Measurements from ENCODE around the gene ECI2.

ECI2 gene

GRCh38 chr6:4167123-4167522 lies 31.7 kb upstream of the ECI2 start:
- Histone ChIP-seq H3K36me3 (ENCODE audit: control insufficient read depth in 2 of 2, insufficient read depth in 2 of 2, low read length in 2 of 2) (no peaks in the 10 kb centered on the region), H3K27ac (ENCODE audit: low read length) (no peak overlapping the region), H3K9me3 (ENCODE audit: control insufficient read depth in 2 of 2, low read length in 2 of 2) (peaks cover 0 to 4% of the 10 kb centered on the region in 2 donors), H3K27me3 (ENCODE audit: control insufficient read depth in 1 of 2, insufficient read depth in 2 of 2, low read length in 2 of 2) (no peaks in the 10 kb centered on the region), H3K4me1 (ENCODE audit: control insufficient read depth, insufficient read depth, low read length) (no peaks in the 10 kb centered on the region), H3K4me3 (ENCODE audit: low read length in 2 of 2) (no peak overlapping the region), H3K9ac (ENCODE audit: low read length in 2 of 2) (no peak overlapping the region)

- Histone ChIP-seq H3K9ac (ENCODE audit: low read length in 2 of 2) (no peak overlapping the region), H3K9me3 (ENCODE audit: control insufficient read depth in 2 of 2, low read length in 2 of 2) (peaks cover 0 to 4% of the 10 kb centered on the region in 2 donors), H3K36me3 (ENCODE audit: control insufficient read depth in 2 of 2, insufficient read depth in 2 of 2, low read length in 2 of 2) (no peaks in the 10 kb centered on the region), H3K27me3 (ENCODE audit: control insufficient read depth in 1 of 2, insufficient read depth in 2 of 2, low read length in 2 of 2) (peaks cover 0 to 2% of the 10 kb centered on the region in 2 donors), H3K27ac (ENCODE audit: low read length) (no peak overlapping the region), H3K4me1 (ENCODE audit: control insufficient read depth, insufficient read depth, low read length) (no peaks in the 10 kb centered on the region), H3K4me3 (ENCODE audit: low read length in 2 of 2) (no peak overlapping the region)
These were observed 29.1 kb upstream of the ECI2 start for GRCh38 chr6:4164456-4164855.

GRCh38 chr6:4164117-4164442 lies 28.7 kb upstream of the ECI2 start:
- peaks cover 0 to 2% of the 10 kb centered on the region in 2 donors for H3K27me3 ChIP-seq (ENCODE audit: control insufficient read depth in 1 of 2, insufficient read depth in 2 of 2, low read length in 2 of 2)
- H3K27ac ChIP-seq (ENCODE audit: low read length): no peak overlapping the region
- H3K4me3 ChIP-seq (ENCODE audit: low read length in 2 of 2): no peak overlapping the region
- no peaks in the 10 kb centered on the region for H3K36me3 ChIP-seq (ENCODE audit: control insufficient read depth in 2 of 2, insufficient read depth in 2 of 2, low read length in 2 of 2)
- H3K4me1 ChIP-seq (ENCODE audit: control insufficient read depth, insufficient read depth, low read length): no peaks in the 10 kb centered on the region
- H3K9ac ChIP-seq (ENCODE audit: low read length in 2 of 2): no peak overlapping the region
- H3K9me3 ChIP-seq (ENCODE audit: control insufficient read depth in 2 of 2, low read length in 2 of 2): peaks cover 0 to 4% of the 10 kb centered on the region in 2 donors

- Histone ChIP-seq H3K27ac (ENCODE audit: low read length) (no peak overlapping the region), H3K4me1 (ENCODE audit: control insufficient read depth, insufficient read depth, low read length) (no peaks in the 10 kb centered on the region), H3K9ac (ENCODE audit: low read length in 2 of 2) (no peak overlapping the region)
These were observed 28.2 kb upstream of the ECI2 start for GRCh38 chr6:4163408-4164116.

GRCh38 chr6:4162370-4162769 lies 27.0 kb upstream of the ECI2 start:
- no peaks in the 10 kb centered on the region for H3K9me3 ChIP-seq (ENCODE audit: control insufficient read depth in 2 of 2, low read length in 2 of 2)
- peaks cover 0 to 2% of the 10 kb centered on the region in 2 donors for H3K27me3 ChIP-seq (ENCODE audit: control insufficient read depth in 1 of 2, insufficient read depth in 2 of 2, low read length in 2 of 2)
- H3K36me3 ChIP-seq (ENCODE audit: control insufficient read depth in 2 of 2, insufficient read depth in 2 of 2, low read length in 2 of 2): no peaks in the 10 kb centered on the region
- no peak overlapping the region for H3K9ac ChIP-seq (ENCODE audit: low read length in 2 of 2)
- H3K4me3 ChIP-seq (ENCODE audit: low read length in 2 of 2): no peak overlapping the region
- no peaks in the 10 kb centered on the region for H3K4me1 ChIP-seq (ENCODE audit: control insufficient read depth, insufficient read depth, low read length)
- H3K27ac ChIP-seq (ENCODE audit: low read length): no peak overlapping the region

More at GRCh38 chr6:4163408-4164116, 28.2 kb upstream of the ECI2 start:
- Histone ChIP-seq H3K36me3 (ENCODE audit: control insufficient read depth in 2 of 2, insufficient read depth in 2 of 2, low read length in 2 of 2) (no peaks in the 10 kb centered on the region), H3K27me3 (ENCODE audit: control insufficient read depth in 1 of 2, insufficient read depth in 2 of 2, low read length in 2 of 2) (peaks cover 0 to 2% of the 10 kb centered on the region in 2 donors), H3K4me3 (ENCODE audit: low read length in 2 of 2) (no peak overlapping the region), H3K9me3 (ENCODE audit: control insufficient read depth in 2 of 2, low read length in 2 of 2) (peaks cover 0 to 4% of the 10 kb centered on the region in 2 donors)

GRCh38 chr6:4159491-4159890 lies 24.1 kb upstream of the ECI2 start:
- H3K27ac ChIP-seq (ENCODE audit: low read length): no peak overlapping the region
- H3K9ac ChIP-seq (ENCODE audit: low read length in 2 of 2): no peak overlapping the region
- H3K4me1 ChIP-seq (ENCODE audit: control insufficient read depth, insufficient read depth, low read length): peaks cover 2% of the 10 kb centered on the region
- H3K36me3 ChIP-seq (ENCODE audit: control insufficient read depth in 2 of 2, insufficient read depth in 2 of 2, low read length in 2 of 2): no peaks in the 10 kb centered on the region
- H3K4me3 ChIP-seq (ENCODE audit: low read length in 2 of 2): no peak overlapping the region
- no peaks in the 10 kb centered on the region for H3K9me3 ChIP-seq (ENCODE audit: control insufficient read depth in 2 of 2, low read length in 2 of 2)
- peaks cover 0 to 2% of the 10 kb centered on the region in 2 donors for H3K27me3 ChIP-seq (ENCODE audit: control insufficient read depth in 1 of 2, insufficient read depth in 2 of 2, low read length in 2 of 2)

- Histone ChIP-seq H3K4me1 (ENCODE audit: control insufficient read depth, insufficient read depth, low read length) (peaks cover 2% of the 10 kb centered on the region), H3K9ac (ENCODE audit: low read length in 2 of 2) (no peak overlapping the region), H3K4me3 (ENCODE audit: low read length in 2 of 2) (no peak overlapping the region), H3K27ac (ENCODE audit: low read length) (no peak overlapping the region), H3K36me3 (ENCODE audit: control insufficient read depth in 2 of 2, insufficient read depth in 2 of 2, low read length in 2 of 2) (no peaks in the 10 kb centered on the region), H3K9me3 (ENCODE audit: control insufficient read depth in 2 of 2, low read length in 2 of 2) (no peaks in the 10 kb centered on the region), H3K27me3 (ENCODE audit: control insufficient read depth in 1 of 2, insufficient read depth in 2 of 2, low read length in 2 of 2) (peaks cover 0 to 3% of the 10 kb centered on the region in 2 donors)
These were observed 22.1 kb upstream of the ECI2 start for GRCh38 chr6:4157506-4157905.

- H3K4me3 ChIP-seq (ENCODE audit: low read length in 2 of 2): no peak overlapping the region
- no peaks in the 10 kb centered on the region for H3K9me3 ChIP-seq (ENCODE audit: control insufficient read depth in 2 of 2, low read length in 2 of 2)
These were observed 20.6 kb upstream of the ECI2 start for GRCh38 chr6:4155848-4156466.

GRCh38 chr6:4153514-4153985 lies 18.2 kb upstream of the ECI2 start:
- Histone ChIP-seq H3K36me3 (ENCODE audit: control insufficient read depth in 2 of 2, insufficient read depth in 2 of 2, low read length in 2 of 2) (no peaks in the 10 kb centered on the region), H3K9me3 (ENCODE audit: control insufficient read depth in 2 of 2, low read length in 2 of 2) (no peaks in the 10 kb centered on the region), H3K4me3 (ENCODE audit: low read length in 2 of 2) (no peak overlapping the region), H3K9ac (ENCODE audit: low read length in 2 of 2) (no peak overlapping the region), H3K27ac (ENCODE audit: low read length) (no peak overlapping the region), H3K27me3 (ENCODE audit: control insufficient read depth in 1 of 2, insufficient read depth in 2 of 2, low read length in 2 of 2) (peaks cover 0 to 2% of the 10 kb centered on the region in 2 donors), H3K4me1 (ENCODE audit: control insufficient read depth, insufficient read depth, low read length) (peaks cover 2% of the 10 kb centered on the region)

More at GRCh38 chr6:4155848-4156466, 20.6 kb upstream of the ECI2 start:
- Histone ChIP-seq H3K36me3 (ENCODE audit: control insufficient read depth in 2 of 2, insufficient read depth in 2 of 2, low read length in 2 of 2) (no peaks in the 10 kb centered on the region), H3K27me3 (ENCODE audit: control insufficient read depth in 1 of 2, insufficient read depth in 2 of 2, low read length in 2 of 2) (peaks cover 0 to 3% of the 10 kb centered on the region in 2 donors), H3K9ac (ENCODE audit: low read length in 2 of 2) (peak overlapping the region in 1 of 2 donors; percentile 5), H3K27ac (ENCODE audit: low read length) (no peak overlapping the region), H3K4me1 (ENCODE audit: control insufficient read depth, insufficient read depth, low read length) (peaks cover 2% of the 10 kb centered on the region)

- no peak overlapping the region for H3K9ac ChIP-seq (ENCODE audit: low read length in 2 of 2)
- no peaks in the 10 kb centered on the region for H3K27me3 ChIP-seq (ENCODE audit: control insufficient read depth in 1 of 2, insufficient read depth in 2 of 2, low read length in 2 of 2)
- H3K27ac ChIP-seq (ENCODE audit: low read length): no peak overlapping the region
- no peaks in the 10 kb centered on the region for H3K36me3 ChIP-seq (ENCODE audit: control insufficient read depth in 2 of 2, insufficient read depth in 2 of 2, low read length in 2 of 2)
- no peaks in the 10 kb centered on the region for H3K9me3 ChIP-seq (ENCODE audit: control insufficient read depth in 2 of 2, low read length in 2 of 2)
- no peaks in the 10 kb centered on the region for H3K4me1 ChIP-seq (ENCODE audit: control insufficient read depth, insufficient read depth, low read length)
- no peak overlapping the region for H3K4me3 ChIP-seq (ENCODE audit: low read length in 2 of 2)
These were observed 9.7 kb upstream of the ECI2 start for GRCh38 chr6:4145083-4145482.

- Histone ChIP-seq H3K4me1 (ENCODE audit: control insufficient read depth, insufficient read depth, low read length) (peaks cover 2% of the 10 kb centered on the region), H3K4me3 (ENCODE audit: low read length in 2 of 2) (no peak overlapping the region), H3K9me3 (ENCODE audit: control insufficient read depth in 2 of 2, low read length in 2 of 2) (no peaks in the 10 kb centered on the region), H3K27ac (ENCODE audit: low read length) (no peak overlapping the region), H3K9ac (ENCODE audit: low read length in 2 of 2) (no peak overlapping the region), H3K36me3 (ENCODE audit: control insufficient read depth in 2 of 2, insufficient read depth in 2 of 2, low read length in 2 of 2) (no peaks in the 10 kb centered on the region), H3K27me3 (ENCODE audit: control insufficient read depth in 1 of 2, insufficient read depth in 2 of 2, low read length in 2 of 2) (no peaks in the 10 kb centered on the region)
These were observed 3.9 kb upstream of the ECI2 start for GRCh38 chr6:4139272-4139671.
